Heart left ventricle (tissue), 16 donors: ENCODE results near the gene GSG1L2. TPM values are rescaled to one million over a fixed set of nuclear protein-coding genes. Genes with fewer than 3 reads are reported as not detected.

Experiments used
- ATAC-seq, 4 donors: fragments of 200-7000 bp; cut with Tn5 transposase; one replicate each; pipeline ENCODE4 v1.9.1; 2020 to 2022; ENCODE audit warnings: moderate library complexity in 4 of 4, mild to moderate bottlenecking in 3 of 4, moderate number of reproducible peaks in 1 of 4
- DNase-seq, 5 donors: peaks; one replicate each; pipeline ENCODE4 v3.0.0-alpha.2; 2020
- H3K27ac ChIP-seq, 12 donors: fragments of 200-600 bp; sonication (generic) in 4 of 12; one replicate each; pipeline versions ENCODE4 v1.5.0 to v1.8.0; 2016 to 2022; ENCODE audit warnings: mild to moderate bottlenecking in 2 of 12
- H3K27me3 ChIP-seq, 9 donors: fragments of 200-600 bp; sonication (generic) in 2 of 9; one replicate each; pipeline versions ENCODE4 v1.5.1 to v1.8.0; 2016 to 2022; ENCODE audit warnings: mild to moderate bottlenecking in 3 of 9
- H3K36me3 ChIP-seq, 9 donors: fragments of 200-600 bp; sonication (generic) in 2 of 9; one replicate each; pipeline versions ENCODE4 v1.5.0 to v1.8.0; 2018 to 2022; ENCODE audit warnings: mild to moderate bottlenecking in 2 of 9
- H3K4me1 ChIP-seq, 12 donors: fragments of 200-600 bp; sonication (generic) in 4 of 12; one replicate each; pipeline versions ENCODE4 v1.5.0 to v1.8.0; 2016 to 2022; ENCODE audit warnings: mild to moderate bottlenecking in 3 of 12
- H3K4me3 ChIP-seq, 12 donors: fragments of 200-600 bp; sonication (generic) in 4 of 12; one replicate each; pipeline versions ENCODE4 v1.5.0 to v1.8.0; 2017 to 2022; ENCODE audit warnings: mild to moderate bottlenecking in 9 of 12, moderate library complexity in 4 of 12
- H3K9me3 ChIP-seq, 12 donors: fragments of 200-600 bp; sonication (generic) in 4 of 12; one replicate each; pipeline versions ENCODE4 v1.5.0 to v1.8.0; 2016 to 2022; ENCODE audit warnings: mild to moderate bottlenecking in 1 of 12
- CTCF ChIP-seq, 12 donors: fragments of 200-600 bp; sonication (generic) in 4 of 12; IDR thresholded peaks; one replicate each; pipeline versions ENCODE4 v1.5.0 to v1.8.0; 2018 to 2022; ENCODE audit warnings: antibody characterized with exemption in 12 of 12, mild to moderate bottlenecking in 5 of 12
- POLR2A ChIP-seq, 2 donors: fragments of 450-650 bp; IDR thresholded peaks; one replicate each; pipeline ENCODE4 v1.6.1; 2017; ENCODE audit warnings: antibody characterized with exemption in 2 of 2, mild to moderate bottlenecking in 2 of 2, moderate library complexity in 2 of 2
- WGBS, 4 donors: extraction: QIAGEN DNeasy Blood & Tissue Kit in 2 of 4; methylation state at CpG; one replicate each; pipeline versions ENCODE4 v1.1.5 to v1.1.7; 2013 to 2018; 5-methylcytosine and 5-hydroxymethylcytosine counted together
- intact Hi-C, 10 donors: fragments of 100-400 bp; cut with DNase I; formaldehyde crosslinking; loops; one replicate each; pipeline versions ENCODE4 v1.11.1 to v1.14.2; 2022
- polyA plus RNA-seq, 2 donors: library from polyadenylated mRNA; stranded (reverse); fragments of 200-250 nt; gene quantifications; one replicate each; pipeline ENCODE4 v1.2.3, GENCODE V29; 2013
- total RNA-seq, 9 donors: library from RNA; depleted of rRNA in 2 of 9; stranded (reverse); fragments of >200 nt in 2 of 9; fragmentation: NEBNext Ultra II Directional in 3 of 9; extraction: Animal tissue kit (Norgen Biotek cat#: 25700) in 3 of 9; gene quantifications; one replicate each; pipeline versions ENCODE4 v1.1.0 to v1.2.4, GENCODE V29; 2016 to 2023
- donor health status: ischemic (EF 13 %, LVEDD 7.1; RV severe dilation, severe dysfunction).
- donor health status: healthy with polysubstance abuse.
- donor health status: DM: no; HTN: yes; CAD: no.
- donor health status: DM: no; HTN: no; CAD: no.
- donor health status: ischemic (EF 25% LVEDD 6.9; RV normal size, moderate dysfunction).
- donor health status: ischemic (EF 25% LVEDD 5.7; RV mildly dilated, moderate dysfunction).
- donor health status: healthy.
- donor health status: DM: yes; HTN: yes; CAD: no.
- donor health status: ischemic (EF 35%, LVEDD 5.7; RV mildly dilated, moderate dysfunction).
- donor health status: nonischemic (EF 11% LVEDD 7.7; RV severe dilation, severe dysfunction).
- donor health status: DM: yes; HTN: yes; CAD: no.
- donor health status: PGD.
- donor health status: ischemic (EF 29% LVEDD 5.4; RV normal size, mild dysfunction).
- donor health status: nonischemic (EF 23%, LVEDD 6.1; RV moderate dilation, normal function).

GSG1L2 gene
- total and polyA plus RNA-seq, 11 donors, result not detected

- intact Hi-C loops, result no loop called here
- TF ChIP-seq POLR2A (IDR thresholded peaks at IDR 0.05) (no peak), CTCF (IDR thresholded peaks at IDR 0.05) (no peak)
- Histone ChIP-seq H3K27me3 (no peaks in the 10 kb centered on the region), H3K4me1 (no peaks in the 10 kb centered on the region), H3K36me3 (no peaks in the 10 kb centered on the region), H3K27ac (no peak overlapping the region), H3K9me3 (peaks cover 0 to 11% (median 3%) of the 10 kb centered on the region in 12 donors), H3K4me3 (no peak overlapping the region)
- ATAC-seq (no peak), DNase-seq (no peak)
- 73 to 78% (median 74%) methylated on average over 5 of the region's 5 CpGs for WGBS, 4 donors
Observed at GRCh38 chr17:9854255-9854654, 32.4 kb upstream of the GSG1L2 start.

- Histone ChIP-seq H3K4me1 (no peaks in the 10 kb centered on the region), H3K27me3 (no peaks in the 10 kb centered on the region), H3K27ac (no peak overlapping the region), H3K9me3 (no peaks in the 10 kb centered on the region), H3K4me3 (no peak overlapping the region), H3K36me3 (no peaks in the 10 kb centered on the region)
- TF ChIP-seq POLR2A (IDR thresholded peaks at IDR 0.05) (no peak), CTCF (IDR thresholded peaks at IDR 0.05) (no peak)
- WGBS, 4 donors, result 88 to 91% (median 90%) methylated on average over 5 of the region's 5 CpGs
- intact Hi-C loops, result no loop called here
- ATAC-seq (no peak), DNase-seq (no peak)
Observed at GRCh38 chr17:9850151-9850550, 28.3 kb upstream of the GSG1L2 start.

GRCh38 chr17:9845306-9845705 lies 23.4 kb upstream of the GSG1L2 start:
- H3K27me3 ChIP-seq, result no peaks in the 10 kb centered on the region
- no peak for DNase-seq
- no peak overlapping the region for H3K4me3 ChIP-seq
- peaks cover 0 to 26% (median 11%) of the 10 kb centered on the region in 12 donors for H3K4me1 ChIP-seq
- TF ChIP-seq CTCF (IDR thresholded peaks at IDR 0.05), result no peak
- no peak for TF ChIP-seq POLR2A (IDR thresholded peaks at IDR 0.05)
- ATAC-seq, result no peak
- intact Hi-C loops, result no loop called here
- no peak overlapping the region for H3K27ac ChIP-seq
- H3K9me3 ChIP-seq, result no peaks in the 10 kb centered on the region
- 86 to 92% (median 90%) methylated on average over 4 of the region's 4 CpGs for WGBS, 4 donors
- no peaks in the 10 kb centered on the region for H3K36me3 ChIP-seq

- ATAC-seq (peak; percentile 22 to 45 (median 29)), DNase-seq (no peak)
- no peaks in the 10 kb centered on the region for H3K9me3 ChIP-seq
- H3K27me3 ChIP-seq, result no peaks in the 10 kb centered on the region
- no peak overlapping the region for H3K4me3 ChIP-seq
- TF ChIP-seq CTCF (IDR thresholded peaks at IDR 0.05), result no peak
- no peak for TF ChIP-seq POLR2A (IDR thresholded peaks at IDR 0.05)
- H3K27ac ChIP-seq, result no peak overlapping the region
- intact Hi-C loops, result no loop called here
- peaks cover 0 to 26% (median 11%) of the 10 kb centered on the region in 12 donors for H3K4me1 ChIP-seq
- WGBS, 4 donors, result 45 to 67% (median 62%) methylated on average over 8 of the region's 8 CpGs
- no peaks in the 10 kb centered on the region for H3K36me3 ChIP-seq
Observed at GRCh38 chr17:9844153-9844552, 22.3 kb upstream of the GSG1L2 start.
